NK-92 (cell line): ENCODE results near the gene PITPNB.

Experiments used
- DNase-seq: peaks from one replicate; lab custom pipeline; 2025; ENCODE audit not compliant: unreplicated experiment; lab: John Stamatoyannopoulos, UW

PITPNB gene

GRCh38 chr22:27835446-27835845 lies 83.6 kb downstream of the PITPNB start:
- no peak for DNase-seq

- DNase-seq: no peak
Observed at GRCh38 chr22:27834364-27835185, 84.5 kb downstream of the PITPNB start.

- DNase-seq: no peak
Observed at GRCh38 chr22:27833803-27834202, 85.3 kb downstream of the PITPNB start.

- DNase-seq: no peak
Observed at GRCh38 chr22:27832606-27833005, 86.5 kb downstream of the PITPNB start.

- DNase-seq: no peak
Observed at GRCh38 chr22:27829620-27830019, 89.4 kb downstream of the PITPNB start.

- no peak for DNase-seq
Observed at GRCh38 chr22:27827604-27828587, 91.2 kb downstream of the PITPNB start.

- no peak for DNase-seq
Observed at GRCh38 chr22:27825174-27825573, 93.9 kb downstream of the PITPNB start.

GRCh38 chr22:27823221-27823620 lies 95.8 kb downstream of the PITPNB start:
- no peak for DNase-seq

GRCh38 chr22:27820896-27821866 lies 97.9 kb downstream of the PITPNB start:
- no peak for DNase-seq

GRCh38 chr22:27816552-27816951 lies 102.5 kb downstream of the PITPNB start:
- DNase-seq: no peak

GRCh38 chr22:27815826-27816530 lies 103.1 kb downstream of the PITPNB start:
- DNase-seq: no peak

GRCh38 chr22:27814993-27815392 lies 104.1 kb downstream of the PITPNB start:
- DNase-seq: no peak

GRCh38 chr22:27811778-27812177 lies 107.3 kb downstream of the PITPNB start:
- DNase-seq: no peak

GRCh38 chr22:27810609-27811151 lies 108.4 kb downstream of the PITPNB start:
- DNase-seq: no peak

GRCh38 chr22:27809700-27810608 lies 109.1 kb downstream of the PITPNB start:
- no peak for DNase-seq

- no peak for DNase-seq
Observed at GRCh38 chr22:27809226-27809603, 109.8 kb downstream of the PITPNB start.

GRCh38 chr22:27808451-27809225 lies 110.4 kb downstream of the PITPNB start:
- DNase-seq: no peak

GRCh38 chr22:27805841-27806240 lies 113.2 kb downstream of the PITPNB start:
- no peak for DNase-seq
